Posterior vena cava (tissue), 2 donors: ENCODE data around the gene ABCC4. TPM values are rescaled to one million over a fixed set of nuclear protein-coding genes. Genes with fewer than 3 reads are reported as not detected.

Experiments
- DNase-seq: peaks from one replicate; pipeline ENCODE4 v3.0.0-alpha.2; 2020; ENCODE audit warnings: low spot score
- intact Hi-C, 2 donors: fragments of 100-400 bp; cut with DNase I; formaldehyde crosslinking; loops; one replicate each; pipeline versions ENCODE4 v1.14.1 to v1.14.2; 2022 to 2023
- total RNA-seq, 2 donors: library from RNA; stranded (reverse); fragmentation: NEBNext Ultra II Directional; extraction: Animal tissue kit (Norgen Biotek cat#: 25700); gene quantifications; one replicate each; pipeline ENCODE4 v1.2.1, GENCODE V29; 2021
- donor health status: DM: yes; HTN: yes; CAD: no.
- donor health status: DM: yes; HTN: yes; CAD: no.

ABCC4 gene
- total RNA-seq, 2 donors from 2014 or later: 10.5 to 16.2 TPM

GRCh38 chr13:95146486-95146885 lies 154.8 kb downstream of the ABCC4 start:
- intact Hi-C loops: no loop called here
- DNase-seq: no peak

GRCh38 chr13:95145587-95145986 lies 155.7 kb downstream of the ABCC4 start:
- DNase-seq: no peak
- intact Hi-C loops: no loop called here

- intact Hi-C loops: no loop called here
Observed at GRCh38 chr13:95140502-95140901, 160.7 kb downstream of the ABCC4 start.

GRCh38 chr13:95138876-95139585 lies 162.2 kb downstream of the ABCC4 start:
- intact Hi-C loops: no loop called here
- no peak for DNase-seq

More at GRCh38 chr13:95140502-95140901, 160.7 kb downstream of the ABCC4 start:
- DNase-seq: no peak

GRCh38 chr13:95137096-95137495 lies 164.2 kb downstream of the ABCC4 start:
- DNase-seq: no peak
- intact Hi-C loops: no loop called here

- DNase-seq: no peak
- intact Hi-C loops: no loop called here
Observed at GRCh38 chr13:95136638-95137037, 164.6 kb downstream of the ABCC4 start.

GRCh38 chr13:95133498-95133897 lies 167.8 kb downstream of the ABCC4 start:
- DNase-seq: no peak
- intact Hi-C loops: no loop called here

- intact Hi-C loops: no loop called here
- no peak for DNase-seq
Observed at GRCh38 chr13:95129004-95129403, 172.2 kb downstream of the ABCC4 start.

GRCh38 chr13:95128045-95128643 lies 173.1 kb downstream of the ABCC4 start:
- intact Hi-C loops: no loop called here
- no peak for DNase-seq

- intact Hi-C loops: no loop called here
Observed at GRCh38 chr13:95124959-95125358, 176.3 kb downstream of the ABCC4 start.

GRCh38 chr13:95123726-95124125 lies 177.5 kb downstream of the ABCC4 start:
- intact Hi-C loops: no loop called here
- no peak for DNase-seq

More at GRCh38 chr13:95124959-95125358, 176.3 kb downstream of the ABCC4 start:
- no peak for DNase-seq

- no peak for DNase-seq
- intact Hi-C loops: no loop called here
Observed at GRCh38 chr13:95122063-95122462, 179.2 kb downstream of the ABCC4 start.

- intact Hi-C loops: no loop called here
- no peak for DNase-seq
Observed at GRCh38 chr13:95121516-95121915, 179.7 kb downstream of the ABCC4 start.

- intact Hi-C loops: no loop called here
- DNase-seq: no peak
Observed at GRCh38 chr13:95120650-95121049, 180.6 kb downstream of the ABCC4 start.

- intact Hi-C loops: no loop called here
- no peak for DNase-seq
Observed at GRCh38 chr13:95118541-95119324, 182.5 kb downstream of the ABCC4 start.

- no peak for DNase-seq
- intact Hi-C loops: no loop called here
Observed at GRCh38 chr13:95117092-95117491, 184.2 kb downstream of the ABCC4 start.

- DNase-seq: no peak
- intact Hi-C loops: no loop called here
Observed at GRCh38 chr13:95115525-95115924, 185.7 kb downstream of the ABCC4 start.

- intact Hi-C loops: no loop called here
- DNase-seq: no peak
Observed at GRCh38 chr13:95113601-95114000, 187.7 kb downstream of the ABCC4 start.

GRCh38 chr13:95112883-95113282 lies 188.4 kb downstream of the ABCC4 start:
- intact Hi-C loops: no loop called here
- DNase-seq: no peak

- no peak for DNase-seq
- intact Hi-C loops: no loop called here
Observed at GRCh38 chr13:95111608-95112007, 189.6 kb downstream of the ABCC4 start.
